Sigmoid colon (tissue), 4 donors: ENCODE results near the gene DSCAML1.

Experiments
- EP300 ChIP-seq, 4 donors: sonication (generic); formaldehyde crosslinking; IDR thresholded peaks; one replicate each; pipeline ENCODE4 v1.6.1; 2017; ENCODE audit warnings: antibody characterized with exemption in 4 of 4
- POLR2A ChIP-seq, 2 donors: fragments of 450-650 bp; IDR thresholded peaks; one replicate each; pipeline ENCODE4 v1.6.1; 2016; ENCODE audit warnings: antibody characterized with exemption in 2 of 2, mild to moderate bottlenecking in 2 of 2, moderate library complexity in 2 of 2
- POLR2AphosphoS5 ChIP-seq, 4 donors: sonication (generic); formaldehyde crosslinking; IDR thresholded peaks; one replicate each; pipeline ENCODE4 v1.6.1; 2017; ENCODE audit warnings: antibody characterized with exemption in 4 of 4
- TF ChIP-seq, protein P1 (sequence below), 4 experiments: fragments of 450-650 bp in 3 of 4; fragments of 200-600 bp in 1 of 4; IDR thresholded peaks; one replicate each; pipeline ENCODE4 v1.5.1; 2016 to 2019; ENCODE audit warnings: antibody characterized with exemption in 4 of 4, mild to moderate bottlenecking in 3 of 4, moderate library complexity in 2 of 4

DNA sequence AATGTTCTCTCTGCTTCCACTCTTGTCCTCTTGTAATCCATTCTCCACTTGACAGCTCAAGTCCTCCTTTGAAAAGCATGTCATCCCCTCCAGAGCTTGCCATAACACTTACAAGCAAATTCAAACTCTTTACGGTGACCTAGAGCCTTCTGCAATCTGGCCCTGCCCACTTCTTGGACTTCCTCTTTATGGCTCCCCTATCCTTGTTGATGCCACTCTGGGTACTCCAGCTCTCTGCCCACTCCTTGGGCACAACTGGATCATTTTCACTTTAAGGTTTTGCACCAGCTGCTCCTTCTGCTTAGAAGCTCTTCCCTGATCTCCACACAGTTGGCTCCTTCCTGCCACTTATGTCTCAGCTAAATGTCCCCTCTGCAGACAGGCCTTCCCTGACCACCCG lies 217.9 kb downstream of the DSCAML1 start:
- TF ChIP-seq, protein P1, sequence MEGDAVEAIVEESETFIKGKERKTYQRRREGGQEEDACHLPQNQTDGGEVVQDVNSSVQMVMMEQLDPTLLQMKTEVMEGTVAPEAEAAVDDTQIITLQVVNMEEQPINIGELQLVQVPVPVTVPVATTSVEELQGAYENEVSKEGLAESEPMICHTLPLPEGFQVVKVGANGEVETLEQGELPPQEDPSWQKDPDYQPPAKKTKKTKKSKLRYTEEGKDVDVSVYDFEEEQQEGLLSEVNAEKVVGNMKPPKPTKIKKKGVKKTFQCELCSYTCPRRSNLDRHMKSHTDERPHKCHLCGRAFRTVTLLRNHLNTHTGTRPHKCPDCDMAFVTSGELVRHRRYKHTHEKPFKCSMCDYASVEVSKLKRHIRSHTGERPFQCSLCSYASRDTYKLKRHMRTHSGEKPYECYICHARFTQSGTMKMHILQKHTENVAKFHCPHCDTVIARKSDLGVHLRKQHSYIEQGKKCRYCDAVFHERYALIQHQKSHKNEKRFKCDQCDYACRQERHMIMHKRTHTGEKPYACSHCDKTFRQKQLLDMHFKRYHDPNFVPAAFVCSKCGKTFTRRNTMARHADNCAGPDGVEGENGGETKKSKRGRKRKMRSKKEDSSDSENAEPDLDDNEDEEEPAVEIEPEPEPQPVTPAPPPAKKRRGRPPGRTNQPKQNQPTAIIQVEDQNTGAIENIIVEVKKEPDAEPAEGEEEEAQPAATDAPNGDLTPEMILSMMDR (IDR thresholded peaks at IDR 0.05), result no peak
- TF ChIP-seq POLR2A (IDR thresholded peaks at IDR 0.05), result no peak
- no peak for TF ChIP-seq POLR2AphosphoS5 (IDR thresholded peaks at IDR 0.05)
- no peak for TF ChIP-seq EP300 (IDR thresholded peaks at IDR 0.05)
